Fibroblast of lung (primary cell): ENCODE results near the gene SYTL3. TPM values are rescaled to one million over a fixed set of nuclear protein-coding genes. Genes with fewer than 3 reads are reported as not detected.

ENCODE experiments used
- DNase-seq, 2 donors: peaks; one replicate each; pipeline versions ENCODE4 v3.0.0 to v3.0.0-alpha.2; 2010; ENCODE audit warnings: low read depth in 2 of 2
- H2AFZ ChIP-seq: 2 replicates; pipeline ENCODE4 v1.5.1; 2012; ENCODE audit warnings: low read length, control low read depth, inconsistent platforms
- H3K27ac ChIP-seq: 2 replicates; pipeline ENCODE4 v1.5.1; 2011; ENCODE audit warnings: low read length, control low read depth; ENCODE audit not compliant: insufficient read depth
- H3K27me3 ChIP-seq: 2 replicates; pipeline ENCODE4 v1.5.1; 2011; ENCODE audit warnings: mild to moderate bottlenecking, low read length; ENCODE audit not compliant: control insufficient read depth, insufficient read depth
- H3K36me3 ChIP-seq: 2 replicates; pipeline ENCODE4 v1.5.1; 2011; ENCODE audit warnings: low read length; ENCODE audit not compliant: control insufficient read depth, insufficient read depth
- H3K4me1 ChIP-seq: 2 replicates; pipeline ENCODE4 v1.5.1; 2011; ENCODE audit warnings: low read length; ENCODE audit not compliant: control insufficient read depth, insufficient read depth; ENCODE audit errors: extremely low read depth
- H3K4me2 ChIP-seq: 2 replicates; pipeline ENCODE4 v1.5.1; 2011; ENCODE audit warnings: low read length, control low read depth; ENCODE audit not compliant: insufficient read depth; ENCODE audit errors: extremely low read depth
- H3K4me3 ChIP-seq, 4 experiments: fragments of 200-600 bp in 1 of 4; sonication (generic) in 1 of 4; replicated peaks in 1 of 4; 2 replicates each; pipeline ENCODE4 v1.5.1; 2011 to 2016; ENCODE audit warnings: low read length in 4 of 4, low read depth in 3 of 4, mild to moderate bottlenecking in 3 of 4, control low read depth in 2 of 4, inconsistent platforms in 1 of 4, mixed read lengths in 1 of 4; ENCODE audit not compliant: insufficient read depth in 1 of 4; ENCODE audit errors: control extremely low read depth in 1 of 4
- H3K79me2 ChIP-seq: 2 replicates; pipeline ENCODE4 v1.5.1; 2012; ENCODE audit warnings: mild to moderate bottlenecking, low read length, inconsistent platforms; ENCODE audit not compliant: control insufficient read depth, insufficient read depth
- H3K9ac ChIP-seq: 2 replicates; pipeline ENCODE4 v1.5.1; 2011; ENCODE audit warnings: mild to moderate bottlenecking, low read length, control low read depth; ENCODE audit not compliant: insufficient read depth
- H3K9me3 ChIP-seq: 2 replicates; pipeline ENCODE4 v1.5.1; 2012; ENCODE audit warnings: low read depth, low read length; ENCODE audit not compliant: control insufficient read depth, insufficient read depth
- H4K20me1 ChIP-seq: 2 replicates; pipeline ENCODE4 v1.5.1; 2011; ENCODE audit warnings: low read length; ENCODE audit not compliant: control insufficient read depth, insufficient read depth; ENCODE audit errors: extremely low read depth
- CTCF ChIP-seq, 2 donors: IDR thresholded peaks in 1 of 2; conservative IDR thresholded peaks in 1 of 2; 1 replicate in 1 of 2; 2 replicates in 1 of 2; pipeline ENCODE4 v1.5.1; 2011 to 2012; ENCODE audit warnings: low read length in 2 of 2, control low read depth in 1 of 2, inconsistent platforms in 1 of 2, low read depth in 1 of 2, mild to moderate bottlenecking in 1 of 2
- EZH2 ChIP-seq: IDR thresholded peaks from 2 replicates; pipeline ENCODE4 v1.5.1; 2012; ENCODE audit warnings: low read length, control low read depth, mild to moderate bottlenecking; ENCODE audit errors: missing control alignments
- polyA plus RNA-seq, 2 donors: library from polyadenylated mRNA; depleted of rRNA in 1 of 2; stranded (reverse) in 1 of 2; unstranded in 1 of 2; fragments of >200 nt; gene quantifications; 2 replicates each; pipeline ENCODE4 v1.2.1, GENCODE V29; 2011 to 2012; ENCODE audit warnings: missing spikeins in 1 of 2
- total RNA-seq: library from RNA; depleted of rRNA; stranded (reverse); fragments of >200 nt; gene quantifications from 2 replicates; pipeline ENCODE4 v1.2.1, GENCODE V29; 2014

SYTL3 gene
- total and polyA plus RNA-seq, 2 donors (not counting 1 experiment from before 2014, with no cell fraction given) = 0.76 to 4.6 TPM

GRCh38 chr6:158760618-158761250 is 110.9 kb downstream of the SYTL3 start:
- Histone ChIP-seq H2AFZ (no peak overlapping the region), H3K9ac (no peak overlapping the region), H3K79me2 (no peaks in the 10 kb centered on the region), H3K9me3 (no peaks in the 10 kb centered on the region), H3K4me1 (no peaks in the 10 kb centered on the region), H3K36me3 (peaks cover 7% of the 10 kb centered on the region), H3K4me2 (no peak overlapping the region), H4K20me1 (no peaks in the 10 kb centered on the region), H3K27me3 (no peaks in the 10 kb centered on the region), H3K27ac (no peak overlapping the region), H3K4me3 (no peak overlapping the region)
- no peak for TF ChIP-seq CTCF (conservative IDR thresholded peaks at IDR 0.05 in 1 of 2, IDR thresholded peaks at IDR 0.05 in 1 of 2; ENCODE audit: low read depth in 1 of 2, low read length in 2 of 2)
- TF ChIP-seq EZH2 = no peak
- no peak for DNase-seq

- H3K36me3 ChIP-seq = peaks cover 7% of the 10 kb centered on the region
These were observed 111.9 kb downstream of the SYTL3 start for GRCh38 chr6:158761746-158762145.

More at GRCh38 chr6:158761746-158762145, 111.9 kb downstream of the SYTL3 start:
- no peak overlapping the region for H3K4me3 ChIP-seq
- H3K9me3 ChIP-seq = no peaks in the 10 kb centered on the region
- H3K9ac ChIP-seq = no peak overlapping the region
- DNase-seq = no peak
- H3K4me1 ChIP-seq = no peaks in the 10 kb centered on the region
- H3K79me2 ChIP-seq = no peaks in the 10 kb centered on the region
- no peaks in the 10 kb centered on the region for H3K27me3 ChIP-seq
- H4K20me1 ChIP-seq = no peaks in the 10 kb centered on the region
- no peak overlapping the region for H2AFZ ChIP-seq
- no peak for TF ChIP-seq EZH2
- TF ChIP-seq CTCF (conservative IDR thresholded peaks at IDR 0.05 in 1 of 2, IDR thresholded peaks at IDR 0.05 in 1 of 2; ENCODE audit: low read depth in 1 of 2, low read length in 2 of 2) = no peak
- no peak overlapping the region for H3K4me2 ChIP-seq
- H3K27ac ChIP-seq = no peak overlapping the region
